Testis (tissue), 5 donors: ENCODE data around the gene PNLIPRP2. TPM values are rescaled to one million over a fixed set of nuclear protein-coding genes. Genes with fewer than 3 reads are reported as not detected.

Experiments used
- DNase-seq: peaks from one replicate; pipeline ENCODE4 v3.0.0-alpha.2; 2019
- H3K27ac ChIP-seq, 2 donors: fragments of 200-600 bp; sonication (generic); one replicate each; pipeline ENCODE4 v1.5.1; 2019
- H3K27me3 ChIP-seq: fragments of 200-600 bp; sonication (generic); one replicate; pipeline ENCODE4 v1.5.1; 2019
- H3K36me3 ChIP-seq: fragments of 200-600 bp; sonication (generic); one replicate; pipeline ENCODE4 v1.5.1; 2017; ENCODE audit warnings: low read depth; ENCODE audit errors: missing control alignments
- H3K4me1 ChIP-seq: fragments of 200-600 bp; sonication (generic); one replicate; pipeline ENCODE4 v1.5.1; 2019
- H3K4me3 ChIP-seq, 2 donors: fragments of 200-600 bp; sonication (generic); one replicate each; pipeline ENCODE4 v1.5.1; 2017 to 2019
- H3K9me3 ChIP-seq: fragments of 200-600 bp; sonication (generic); one replicate; pipeline ENCODE4 v1.5.1; 2017
- CTCF ChIP-seq, 3 experiments: fragments of 450-650 bp in 2 of 3; fragments of 200-600 bp in 1 of 3; sonication (generic) in 1 of 3; IDR thresholded peaks; one replicate each; pipeline ENCODE4 v1.5.1; 2016 to 2019; ENCODE audit warnings: antibody characterized with exemption in 3 of 3, mild to moderate bottlenecking in 2 of 3, moderate library complexity in 1 of 3
- POLR2A ChIP-seq: fragments of 450-650 bp; IDR thresholded peaks from one replicate; pipeline ENCODE4 v1.6.1; 2017; ENCODE audit warnings: antibody characterized with exemption, mild to moderate bottlenecking, moderate library complexity
- WGBS, 2 donors: methylation state at CpG; one replicate each; pipeline ENCODE4 v1.1.5; 2018; 5-methylcytosine and 5-hydroxymethylcytosine counted together
- intact Hi-C: fragments of 100-400 bp; cut with DNase I; formaldehyde crosslinking; loops from one replicate; pipeline ENCODE4 v1.15.1; 2023; ENCODE audit warnings: low total_unique reads
- long read RNA-seq, 2 donors: transcript quantifications; one replicate each; lab custom pipeline, GENCODE V29; 2026
- polyA plus RNA-seq: library from polyadenylated mRNA; stranded (reverse); fragments of 350-450 nt; fragmentation: Illumina TruSeq; extraction: RNeasy Lipid Tissue Mini Kit (QIAGEN cat#74804); gene quantifications from one replicate; pipeline ENCODE4 v1.2.3, GENCODE V29; 2014; ENCODE audit warnings: low read depth, low replicate concordance; ENCODE audit not compliant: insufficient read depth
- total RNA-seq, 2 donors: library from RNA; depleted of rRNA; stranded (reverse); fragments of >200 nt; gene quantifications; one replicate each; pipeline ENCODE4 v1.2.3, GENCODE V29; 2016

The PNLIPRP2 gene
- total RNA-seq, result under 1 TPM in 1 of 2 donors, not detected in 1; 0.31 TPM
- 0.61 TPM for polyA plus RNA-seq
- long read RNA-seq, donor 1, result 0 reads
- long read RNA-seq, donor 2, result 0 reads

DNA sequence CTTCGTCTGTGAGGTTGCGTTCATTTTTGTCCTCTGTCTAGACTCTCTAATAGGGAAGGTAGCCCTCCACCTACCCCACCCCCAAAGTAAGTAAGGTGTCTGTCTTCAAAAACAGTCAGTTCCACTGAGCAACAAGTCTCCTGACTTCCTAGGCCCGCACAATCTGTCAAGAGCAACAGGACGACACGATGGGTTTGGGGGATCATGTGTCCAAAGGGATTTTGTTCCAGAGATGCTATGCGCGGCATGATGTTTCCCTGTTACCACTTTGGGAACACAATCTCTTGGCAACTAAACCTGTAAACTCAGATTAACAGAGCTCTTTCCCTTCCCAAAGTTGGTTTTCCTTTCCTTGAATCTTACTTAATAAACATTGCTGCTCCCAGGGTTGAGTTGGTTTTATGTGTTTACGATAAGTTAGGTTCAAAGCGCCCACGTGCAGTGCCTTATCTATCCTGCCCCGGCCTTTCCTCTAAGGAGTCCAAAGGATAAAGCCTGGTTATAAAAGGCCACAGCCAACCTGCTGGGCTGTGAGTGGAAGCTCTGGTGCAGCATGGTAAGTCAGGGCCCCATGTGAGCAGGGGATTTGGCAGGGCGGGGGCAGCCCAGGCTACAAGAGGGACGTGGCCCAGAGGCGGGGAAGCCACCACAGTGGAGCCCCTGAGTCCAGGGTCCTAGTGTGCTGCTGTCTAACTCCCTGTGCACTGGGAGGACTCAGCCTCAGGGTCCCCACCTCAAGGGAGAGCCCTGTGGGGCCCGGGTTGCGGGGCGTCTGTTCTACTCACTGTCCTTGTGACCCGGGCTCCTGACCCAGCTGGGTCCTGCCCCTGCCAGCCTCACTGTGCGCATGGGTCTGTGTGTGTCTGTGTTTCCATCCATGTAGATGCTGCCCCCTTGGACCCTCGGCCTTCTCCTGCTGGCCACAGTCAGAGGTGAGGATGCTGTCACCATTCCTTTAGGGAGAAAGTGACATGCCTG lies at the start of gene PNLIPRP2:
Gene PNLIPRP2 (plus strand): TSS at position 531 of the 978 bp plus-strand sequence.
- no peak for DNase-seq
- Histone ChIP-seq H3K4me1 (no peaks in the 10 kb centered on the region), H3K9me3 (no peaks in the 10 kb centered on the region), H3K4me3 (no peak within 1 kb of the TSS), H3K27ac (no peak within 1 kb of the TSS), H3K27me3 (no peaks in the 10 kb centered on the region), H3K36me3 (no peaks in the 10 kb centered on the region)
- intact Hi-C loops, result no loop called here
- WGBS, 2 donors, result 79 to 88% methylated on average over 17 to 20 of the region's 20 CpGs
- TF ChIP-seq CTCF (IDR thresholded peaks at IDR 0.05), result no peak
- TF ChIP-seq POLR2A, result no peak

DNA sequence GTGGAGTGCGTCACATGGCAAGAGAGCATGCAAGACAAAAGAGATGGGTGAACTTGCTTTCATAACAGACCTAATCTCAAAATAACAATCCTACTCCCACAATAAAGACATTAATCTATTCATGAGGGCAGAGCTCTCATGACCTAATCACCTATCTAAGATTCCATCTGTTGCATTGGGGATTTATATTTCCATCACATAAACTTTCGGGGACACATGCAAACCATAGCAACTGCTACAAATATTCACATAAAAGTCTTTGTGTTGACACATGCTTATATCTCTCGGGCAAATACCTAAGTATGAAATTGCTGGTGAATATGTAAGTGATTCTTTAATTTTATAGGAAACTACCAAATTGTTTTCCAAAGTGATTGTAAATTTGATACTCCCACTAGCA lies 46.0 kb upstream of the PNLIPRP2 start:
- Histone ChIP-seq H3K4me3 (no peak overlapping the region), H3K36me3 (no peaks in the 10 kb centered on the region), H3K27ac (no peak overlapping the region), H3K27me3 (no peaks in the 10 kb centered on the region), H3K9me3 (no peaks in the 10 kb centered on the region), H3K4me1 (no peaks in the 10 kb centered on the region)
- intact Hi-C loops, result no loop called here
- no peak for DNase-seq
- TF ChIP-seq POLR2A (no peak), CTCF (IDR thresholded peaks at IDR 0.05) (no peak)
- 82 to 88% methylated on average over 3 of the region's 3 CpGs for WGBS, 2 donors

GRCh38 chr10:116587878-116588591 lies 32.7 kb upstream of the PNLIPRP2 start:
- Histone ChIP-seq H3K36me3 (no peaks in the 10 kb centered on the region), H3K4me3 (no peak overlapping the region), H3K4me1 (no peaks in the 10 kb centered on the region), H3K27ac (no peak overlapping the region), H3K27me3 (no peaks in the 10 kb centered on the region), H3K9me3 (no peaks in the 10 kb centered on the region)
- DNase-seq, result no peak
- 89 to 91% methylated on average over 6 to 8 of the region's 8 CpGs for WGBS, 2 donors
- intact Hi-C loops, result no loop called here
- TF ChIP-seq CTCF (IDR thresholded peaks at IDR 0.05) (no peak), POLR2A (no peak)

GRCh38 chr10:116588995-116589394 lies 31.8 kb upstream of the PNLIPRP2 start:
- Histone ChIP-seq H3K4me3 (no peak overlapping the region), H3K9me3 (no peaks in the 10 kb centered on the region), H3K27me3 (no peaks in the 10 kb centered on the region), H3K27ac (no peak overlapping the region), H3K4me1 (no peaks in the 10 kb centered on the region), H3K36me3 (no peaks in the 10 kb centered on the region)
- intact Hi-C loops, result no loop called here
- TF ChIP-seq POLR2A (no peak), CTCF (IDR thresholded peaks at IDR 0.05) (no peak)
- WGBS, 2 donors, result 71 to 93% methylated on average over 2 of the region's 2 CpGs
- DNase-seq, result no peak
